HCT116 (cell line): ENCODE data around the gene IGSF3. TPM values are rescaled to one million over a fixed set of nuclear protein-coding genes. Genes with fewer than 3 reads are reported as not detected.
A peak's percentile ranks its signal among the peaks of the same experiment; 100 is the strongest.

Source experiments
- ATAC-seq: fragments of 200-7000 bp; cut with Tn5 transposase; 2 replicates; pipeline ENCODE4 v1.9.1; 2020; ENCODE audit warnings: mild to moderate bottlenecking, moderate library complexity
- BruUV-seq: library from RNA; stranded (reverse); fragments of 400-500 nt; replicated peaks from 2 replicates; lab custom pipeline; 2021; lab: Mats Ljungman, UMichigan
- CTCF ChIA-PET: fragments of 300-600 bp; sonication (Branson Sonifier 250); formaldehyde crosslinking; loops from one replicate; lab custom pipeline; 2021; ENCODE audit warnings: antibody characterized with exemption; lab: Charles Lee
- POLR2A ChIA-PET: fragments of 300-600, 350-600 bp; sonication (Branson Sonifier 250); formaldehyde crosslinking; loops from one replicate; lab custom pipeline; 2021; ENCODE audit warnings: antibody characterized with exemption; lab: Charles Lee
- RAD21 ChIA-PET, 2 experiments: fragments of 300-600 bp; sonication (Branson Sonifier 250); formaldehyde crosslinking; loops; one replicate each; lab custom pipeline; 2023; ENCODE audit warnings: low total read pairs in 2 of 2; ENCODE audit not compliant: uncharacterized antibody in 2 of 2, unreplicated experiment in 2 of 2, low non-redundant PET in 1 of 2; lab: Charles Lee
- DNase-seq: peaks from one replicate; pipeline ENCODE4 v3.0.0-alpha.2; 2010; ENCODE audit warnings: low read depth, low spot score
- H2AFZ ChIP-seq: fragments of 200-600 bp; shearing (Covaris generic), sonication (generic); 2 replicates; pipeline ENCODE4 v1.6.1; 2017; ENCODE audit warnings: low read depth, mixed run types, mixed read lengths, antibody characterized with exemption, low read length; ENCODE audit not compliant: poor library complexity, severe bottlenecking
- H3K27ac ChIP-seq: 2 replicates; pipeline ENCODE4 v1.5.1; 2012; ENCODE audit warnings: low read depth, low read length
- H3K27me3 ChIP-seq: fragments of 200-600 bp; sonication (generic); 2 replicates; pipeline ENCODE4 v1.6.1; 2016; ENCODE audit warnings: mixed run types, low read length, mixed read lengths; ENCODE audit not compliant: insufficient read depth
- H3K36me3 ChIP-seq, 2 experiments: fragments of 200-500 bp in 1 of 2; fragments of 200-600 bp in 1 of 2; sonication (Bioruptor generic) in 1 of 2; sonication (generic) in 1 of 2; 2 replicates each; pipeline versions ENCODE4 v1.5.1 to v1.6.1; 2014 to 2016; ENCODE audit warnings: low read length in 2 of 2, inconsistent platforms in 1 of 2, mixed read lengths in 1 of 2, mixed run types in 1 of 2; ENCODE audit not compliant: insufficient read depth in 2 of 2, control insufficient read depth in 1 of 2
- H3K4me1 ChIP-seq, 2 experiments: fragments of 200-600 bp in 1 of 2; sonication (generic) in 1 of 2; 2 replicates each; pipeline versions ENCODE4 v1.5.1 to v1.6.1; 2012 to 2017; ENCODE audit warnings: low read length in 2 of 2, inconsistent platforms in 1 of 2, mild to moderate bottlenecking in 1 of 2, mixed read lengths in 1 of 2, mixed run types in 1 of 2, moderate library complexity in 1 of 2; ENCODE audit not compliant: insufficient read depth in 2 of 2, control insufficient read depth in 1 of 2
- H3K4me2 ChIP-seq: fragments of 200-600 bp; sonication (generic); 2 replicates; pipeline ENCODE4 v1.6.1; 2017; ENCODE audit warnings: mixed run types, low read length, mixed read lengths
- H3K4me3 ChIP-seq, 2 experiments: fragments of 200-600 bp in 1 of 2; sonication (generic) in 1 of 2; replicated peaks in 1 of 2; 2 replicates each; pipeline ENCODE4 v1.5.1; 2011 to 2016; ENCODE audit warnings: low read length in 2 of 2, control low read depth in 1 of 2, low read depth in 1 of 2, mild to moderate bottlenecking in 1 of 2, mixed read lengths in 1 of 2, mixed run types in 1 of 2
- H3K79me2 ChIP-seq: fragments of 200-600 bp; sonication (generic); 2 replicates; pipeline ENCODE4 v1.6.1; 2017; ENCODE audit warnings: mild to moderate bottlenecking, mixed run types, low read length, moderate library complexity, mixed read lengths; ENCODE audit not compliant: insufficient read depth
- H3K9ac ChIP-seq: fragments of 200-600 bp; sonication (generic); 2 replicates; pipeline ENCODE4 v1.6.1; 2016; ENCODE audit warnings: low read length, mixed read lengths
- H3K9me2 ChIP-seq: fragments of 200-600 bp; sonication (generic), shearing (Covaris generic); 2 replicates; pipeline ENCODE4 v1.6.1; 2017; ENCODE audit warnings: mixed run types, mild to moderate bottlenecking, moderate library complexity; ENCODE audit not compliant: insufficient read depth
- H3K9me3 ChIP-seq, 2 experiments: fragments of 200-500 bp in 1 of 2; fragments of 200-600 bp in 1 of 2; sonication (Bioruptor generic) in 1 of 2; sonication (generic) in 1 of 2; 2 replicates each; pipeline ENCODE4 v1.6.1; 2014 to 2017; ENCODE audit warnings: low read length in 2 of 2, mixed read lengths in 2 of 2, inconsistent platforms in 1 of 2, low read depth in 1 of 2, mild to moderate bottlenecking in 1 of 2, mixed run types in 1 of 2, moderate library complexity in 1 of 2; ENCODE audit not compliant: control insufficient read depth in 1 of 2, insufficient read depth in 1 of 2
- H4K20me1 ChIP-seq: fragments of 200-600 bp; sonication (generic), shearing (Covaris generic); 2 replicates; pipeline ENCODE4 v1.6.1; 2017; ENCODE audit warnings: mixed run types, mild to moderate bottlenecking, moderate library complexity; ENCODE audit not compliant: insufficient read depth
- FOSL1 ChIP-seq: IDR thresholded peaks from 2 replicates; pipeline ENCODE4 v1.6.1; 2012; ENCODE audit warnings: low read depth
- ZBTB33 ChIP-seq: IDR thresholded peaks from 2 replicates; pipeline ENCODE4 v1.6.1; 2011; ENCODE audit warnings: mild to moderate bottlenecking, low read length, moderate library complexity; ENCODE audit not compliant: insufficient replicate concordance; ENCODE audit errors: extremely low read depth
- intact Hi-C: fragments of 100-400 bp; cut with micrococcal nuclease; formaldehyde crosslinking; loops from 2 replicates; pipeline ENCODE4 v1.10.0; 2022
- total RNA-seq: library from RNA; stranded (reverse); gene quantifications from one replicate; pipeline ENCODE4 v1.2.1, GENCODE V29; 2021; ENCODE audit not compliant: unreplicated experiment

IGSF3 gene
- total RNA-seq, 1 experiment from 2014 or later, result 18.6 TPM

DNA sequence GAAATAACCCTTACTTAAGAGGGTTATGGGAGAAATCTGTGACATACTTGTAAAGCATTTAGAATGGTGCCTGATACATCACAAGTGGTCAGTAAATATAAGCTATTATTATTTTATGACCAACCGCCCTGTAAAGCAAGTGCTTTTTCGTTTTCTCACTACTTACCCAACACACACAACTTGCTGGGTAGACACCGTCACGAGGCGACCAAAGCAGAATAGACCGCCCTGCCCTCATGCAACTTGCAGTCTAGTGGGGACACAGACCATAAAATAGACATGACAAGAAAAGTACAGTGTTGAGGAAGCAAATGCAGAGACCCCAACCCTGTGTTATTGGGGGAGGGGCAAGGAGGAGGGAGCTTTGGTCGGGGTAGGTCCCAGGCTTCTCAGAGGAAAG is 744 bp upstream of the IGSF3 start:
- Histone ChIP-seq H3K4me2 (peak overlapping the region; percentile 94), H3K9ac (peak overlapping the region; percentile 58; the same call in 1 of the 2 replicates), H4K20me1 (no peaks in the 10 kb centered on the region), H3K4me1 (peaks cover 3 to 21% of the 10 kb centered on the region in 2 experiments; a peak in 3 of 4 replicates), H3K9me3 (no peaks in the 10 kb centered on the region), H3K27ac (no peak overlapping the region), H3K4me3 (peak overlapping the region; percentile 35 to 78), H3K27me3 (no peaks in the 10 kb centered on the region), H3K9me2 (no peaks in the 10 kb centered on the region), H2AFZ (peak overlapping the region; percentile 83), H3K36me3 (no peaks in the 10 kb centered on the region), H3K79me2 (no peaks in the 10 kb centered on the region)
- POLR2A ChIA-PET, result no interaction called here
- DNase-seq, result no peak
- intact Hi-C loops, result no loop called here
- ATAC-seq, result no peak
- no peak for TF ChIP-seq ZBTB33
- no TSS peak for BruUV-seq
- RAD21 ChIA-PET, result no interaction called here
- CTCF ChIA-PET, result interaction anchor here (0.8 to 1.2 kb wide), 2 partner anchors 10 to 94 kb away, joined by 4 to 5 read pairs; no protein-coding TSS in a partner anchor

GRCh38 chr1:116667078-116667574 is 407 bp downstream of the IGSF3 start:
- TF ChIP-seq FOSL1, result no peak
- Histone ChIP-seq H3K9ac (peak overlapping the region; percentile 58), H3K4me2 (peak overlapping the region; percentile 94), H3K4me3 (peak overlapping the region; percentile 58 to 78), H3K36me3 (no peaks in the 10 kb centered on the region), H3K79me2 (no peaks in the 10 kb centered on the region), H3K9me3 (no peaks in the 10 kb centered on the region), H3K4me1 (peaks cover 3 to 17% of the 10 kb centered on the region in 2 experiments; a peak in 3 of 4 replicates), H3K27ac (no peak overlapping the region), H3K9me2 (no peaks in the 10 kb centered on the region), H2AFZ (no peak overlapping the region), H4K20me1 (no peaks in the 10 kb centered on the region), H3K27me3 (no peaks in the 10 kb centered on the region)
- ChIA-PET CTCF (interaction anchor here (1.0 to 1.2 kb wide), 2 partner anchors 11 to 71 kb away, joined by 3 to 5 read pairs; no protein-coding TSS in a partner anchor), POLR2A (no interaction called here), RAD21 (no interaction called here)
- DNase-seq (no peak), ATAC-seq (peak; percentile 45)
- intact Hi-C loops, result loop anchor here (2.0 kb wide), 1 partner anchor 24 kb away; no protein-coding TSS in a partner anchor
- no TSS peak for BruUV-seq
